T47D (cell line): ENCODE measurements around the gene SNX14.

Experiments
- DNase-seq, 2 experiments: peaks; one replicate each; pipeline versions ENCODE4 v3.0.0 to v3.0.0-alpha.2; 2011 to 2012; ENCODE audit warnings: low read depth in 1 of 2, low spot score in 1 of 2
- JUND ChIP-seq: IDR thresholded peaks from 2 replicates; pipeline ENCODE4 v1.6.1; 2012; ENCODE audit warnings: low read depth
- in situ Hi-C: cut with HindIII; loops from 2 replicates; pipeline ENCODE4 v1.10.0; 2016; ENCODE audit warnings: low sequenced_read_pairs, low pct_unique_long_range_greater_than_20kb

The SNX14 gene

DNA sequence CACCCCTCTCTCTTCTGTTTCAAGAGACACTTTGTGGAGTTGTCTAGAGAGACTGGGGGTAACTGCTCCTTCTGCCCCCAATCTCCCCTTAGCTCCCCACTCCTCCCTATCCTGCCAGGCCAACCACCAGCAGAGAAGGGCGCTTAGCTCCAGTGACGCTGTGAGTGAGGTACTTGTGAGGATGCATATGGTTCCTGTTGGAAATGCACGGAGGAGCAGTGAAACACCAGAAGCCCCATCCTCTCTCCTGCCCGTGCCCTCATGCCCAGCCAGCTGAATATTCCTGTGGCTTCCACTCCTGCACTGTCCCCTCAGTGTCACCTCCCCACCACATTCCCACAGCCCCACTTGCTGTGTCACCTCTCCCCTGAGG lies 131.9 kb downstream of the SNX14 start:
- TF ChIP-seq JUND = no peak
- DNase-seq = no peak
- in situ Hi-C loops = no loop called here

DNA sequence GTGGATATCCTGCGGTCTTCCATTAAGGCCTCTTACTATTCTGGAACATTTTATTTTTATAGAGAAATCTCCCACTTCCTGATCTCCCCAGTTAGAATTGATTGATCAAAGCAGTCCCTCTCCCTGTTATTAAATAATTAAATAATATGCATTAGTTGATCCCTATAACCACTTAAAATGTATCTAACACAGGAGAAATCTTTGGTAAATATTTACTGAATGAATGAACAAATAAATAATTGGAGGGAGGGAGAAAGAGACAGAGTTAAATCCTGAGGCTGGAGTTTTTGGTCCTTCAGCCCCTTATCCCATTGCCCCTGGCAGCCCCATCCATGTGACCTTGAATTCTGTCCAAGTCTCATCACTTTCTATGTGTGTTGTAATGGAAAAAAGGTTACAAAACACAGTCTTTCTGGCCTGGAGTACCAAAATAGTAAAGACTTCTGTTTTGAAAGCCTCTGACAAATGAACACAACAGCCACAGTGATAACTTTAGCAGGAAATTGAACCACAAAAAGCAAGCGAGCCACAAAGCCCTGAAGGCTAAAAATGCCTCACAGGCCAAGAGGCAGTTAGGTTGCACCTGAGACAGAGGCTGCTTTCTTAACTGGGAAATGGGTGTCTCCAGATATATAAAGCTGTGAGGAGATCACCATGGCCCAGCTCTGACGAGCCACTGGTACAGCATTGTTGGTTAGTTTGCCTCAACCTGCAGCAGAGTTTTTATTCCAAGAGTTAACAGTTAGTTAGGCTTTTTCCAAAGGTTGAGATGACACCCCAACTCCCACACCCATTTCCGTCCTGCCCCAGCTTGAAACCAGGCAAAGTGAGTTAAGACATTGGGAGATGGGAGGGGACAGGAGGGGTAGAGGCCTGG lies 132.5 kb downstream of the SNX14 start:
- no peak for DNase-seq
- in situ Hi-C loops = no loop called here
- TF ChIP-seq JUND = no peak

DNA sequence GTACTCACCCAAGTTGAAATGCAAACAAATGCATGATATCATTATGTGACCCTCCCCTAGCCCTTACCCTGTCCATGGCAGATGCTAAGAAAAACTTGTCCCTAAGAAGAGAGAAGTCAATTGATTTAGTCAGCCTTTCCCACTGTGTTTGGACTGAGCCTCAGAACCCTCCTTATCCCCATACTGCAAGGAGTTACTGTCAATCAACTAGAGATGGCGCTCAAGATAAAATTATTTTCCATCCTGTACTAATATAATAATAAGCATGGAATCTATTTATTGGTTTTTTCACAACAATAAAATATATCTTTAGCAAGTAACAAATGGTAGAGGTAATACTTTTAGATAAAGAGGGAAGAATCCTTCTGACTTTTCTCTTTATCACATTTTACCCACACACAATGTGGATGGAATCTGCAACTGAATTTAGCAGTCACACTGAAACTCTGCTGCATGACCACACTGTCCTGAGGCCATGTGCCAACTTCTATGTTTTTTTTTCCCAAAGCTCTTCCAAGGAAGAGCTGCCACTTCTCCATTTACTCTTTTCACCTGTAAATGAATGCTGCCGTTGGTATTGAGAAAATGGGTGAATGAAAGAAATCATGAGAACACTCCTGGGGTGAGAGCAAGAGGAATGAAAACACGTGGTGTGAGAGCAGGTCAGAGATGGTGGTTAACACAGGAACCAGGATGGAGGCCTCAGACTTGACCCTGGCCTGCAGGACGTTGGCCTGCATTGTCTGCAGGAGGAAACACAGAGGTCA lies 133.3 kb downstream of the SNX14 start:
- no peak for TF ChIP-seq JUND
- in situ Hi-C loops = no loop called here
- no peak for DNase-seq

DNA sequence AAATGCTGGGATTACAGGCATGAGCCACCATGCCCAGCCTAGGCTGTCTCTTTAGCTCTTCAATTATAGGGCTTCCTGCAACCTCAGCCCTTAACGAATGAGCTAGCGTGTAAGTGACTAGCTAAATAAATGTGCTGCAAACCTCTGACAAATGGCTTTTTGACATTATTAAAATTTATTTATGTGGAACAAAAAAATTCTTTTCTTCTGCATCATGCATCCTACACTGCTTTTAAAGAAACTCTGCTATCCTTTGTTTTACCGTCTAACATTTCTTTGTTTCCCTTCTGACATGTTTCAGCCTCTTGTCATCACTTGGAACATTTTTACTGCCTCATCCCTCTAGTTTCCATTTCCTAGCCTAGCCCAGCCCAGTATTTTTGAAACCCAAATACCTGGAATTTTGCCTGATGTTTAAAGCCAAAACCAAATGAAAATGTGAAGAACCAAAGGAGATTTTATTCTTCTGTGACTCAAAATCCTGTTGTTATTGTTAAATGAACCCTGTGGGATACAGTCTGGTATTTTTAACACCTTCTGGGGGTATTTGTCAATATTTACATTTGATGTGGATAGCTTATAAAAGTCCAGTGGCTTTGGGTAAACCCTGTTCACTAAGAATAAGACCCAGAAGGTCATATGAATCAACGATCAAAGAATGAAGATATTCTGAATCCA lies 134.3 kb downstream of the SNX14 start:
- no peak for DNase-seq
- in situ Hi-C loops = no loop called here
- TF ChIP-seq JUND = no peak

DNA sequence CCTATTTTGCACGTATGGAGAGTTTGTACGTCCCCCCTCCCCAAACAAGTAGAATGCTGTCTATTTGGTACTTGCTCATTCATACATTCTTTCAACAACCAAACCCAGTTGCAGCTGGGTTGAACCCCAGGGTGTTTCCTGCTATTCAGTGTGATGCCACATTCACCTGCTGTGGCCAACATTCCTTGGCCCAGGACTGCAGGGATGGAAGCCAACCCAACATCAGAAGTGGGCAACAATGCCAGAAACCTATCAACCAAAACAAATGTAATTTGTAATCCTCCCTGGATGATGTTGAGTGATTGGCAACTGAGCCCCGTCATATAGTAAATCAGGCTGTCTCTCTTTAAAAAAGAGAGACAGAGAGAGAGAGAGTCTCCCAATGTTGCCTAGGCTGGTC lies 134.9 kb downstream of the SNX14 start:
- in situ Hi-C loops = no loop called here
- no peak for DNase-seq
- no peak for TF ChIP-seq JUND

DNA sequence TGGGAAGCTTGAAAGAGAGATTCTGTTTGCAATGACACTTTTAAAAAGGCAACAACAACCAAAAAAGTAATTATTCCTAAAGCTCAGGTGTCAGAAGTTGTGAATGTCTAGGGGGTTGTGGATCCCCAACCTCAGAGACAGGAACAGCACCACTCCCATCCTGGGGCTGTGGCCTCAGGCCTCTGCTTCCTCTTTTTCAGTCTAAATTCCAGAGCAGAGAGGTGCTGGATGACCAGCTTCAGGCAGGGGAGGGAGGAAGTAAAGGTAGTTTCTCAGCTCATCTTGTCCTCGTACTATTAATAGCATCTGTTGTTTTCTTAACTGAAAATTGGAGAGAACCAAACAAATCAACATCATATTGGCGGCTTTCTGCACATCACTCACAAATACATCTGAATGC lies 135.5 kb downstream of the SNX14 start:
- no peak for TF ChIP-seq JUND
- in situ Hi-C loops = no loop called here
- DNase-seq = no peak

DNA sequence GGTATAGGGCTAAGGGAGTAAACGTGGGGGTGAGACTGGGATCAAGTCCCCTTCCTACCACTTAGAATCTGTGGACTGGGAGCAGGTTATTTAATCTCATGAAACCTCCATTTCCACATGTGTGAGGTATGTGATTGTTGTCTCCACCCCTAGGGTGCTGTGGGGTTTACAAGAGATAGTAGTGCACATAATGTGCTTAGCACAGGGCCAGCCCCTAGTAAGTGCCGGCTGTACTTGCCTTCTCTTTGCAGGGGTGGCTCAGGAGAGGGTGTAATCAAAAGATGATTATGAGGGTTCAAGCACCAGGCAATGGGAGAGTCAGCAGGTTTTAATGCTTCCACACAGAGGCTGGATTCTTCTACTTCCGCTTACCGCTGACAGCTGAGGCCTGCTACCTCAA lies 136.9 kb downstream of the SNX14 start:
- in situ Hi-C loops = no loop called here
- TF ChIP-seq JUND = no peak
- DNase-seq = no peak
